Right lobe of liver (tissue), 6 donors: ENCODE results near the gene ADAMTS2. TPM values are rescaled to one million over a fixed set of nuclear protein-coding genes. Genes with fewer than 3 reads are reported as not detected.

Experiments used
- ATAC-seq, 4 donors: fragments of 200-7000 bp; cut with Tn5 transposase; one replicate each; pipeline ENCODE4 v1.9.1; 2020; ENCODE audit warnings: mild to moderate bottlenecking in 4 of 4, moderate library complexity in 4 of 4
- DNase-seq, 3 donors: peaks; one replicate each; pipeline ENCODE4 v3.0.0-alpha.2; 2020
- H3K27ac ChIP-seq, 3 donors: fragments of 200-600 bp; one replicate each; pipeline ENCODE4 v1.8.0; 2022
- H3K27me3 ChIP-seq, 2 donors: fragments of 200-600 bp; one replicate each; pipeline ENCODE4 v1.8.0; 2022
- H3K36me3 ChIP-seq, 4 donors: fragments of 200-600 bp; sonication (generic) in 1 of 4; one replicate each; pipeline versions ENCODE4 v1.5.1 to v1.8.0; 2017 to 2022; ENCODE audit warnings: control low read depth in 1 of 4
- H3K4me1 ChIP-seq, 4 donors: fragments of 200-600 bp; sonication (generic) in 1 of 4; one replicate each; pipeline versions ENCODE4 v1.5.1 to v1.8.0; 2017 to 2022; ENCODE audit warnings: control low read depth in 1 of 4
- H3K4me3 ChIP-seq, 3 donors: fragments of 200-600 bp; one replicate each; pipeline ENCODE4 v1.8.0; 2022
- H3K9me3 ChIP-seq, 4 donors: fragments of 200-600 bp; sonication (generic) in 1 of 4; one replicate each; pipeline versions ENCODE4 v1.5.1 to v1.8.0; 2017 to 2022; ENCODE audit warnings: control low read depth in 1 of 4
- POLR2A ChIP-seq: fragments of 450-650 bp; IDR thresholded peaks from one replicate; pipeline ENCODE4 v1.6.1; 2017; ENCODE audit warnings: antibody characterized with exemption, mild to moderate bottlenecking
- WGBS: methylation state at CpG from one replicate; pipeline ENCODE4 v1.1.6; 2018; ENCODE audit warnings: low coverage, low lambda C conversion rate; ENCODE audit not compliant: insufficient coverage; ENCODE audit errors: missing lambda C conversion rate; 5-methylcytosine and 5-hydroxymethylcytosine counted together
- intact Hi-C, 2 donors: fragments of 100-400 bp; cut with DNase I; formaldehyde crosslinking; loops; one replicate each; pipeline versions ENCODE4 v1.11.2 to v1.14.1; 2022
- total RNA-seq, 6 experiments: library from RNA; depleted of rRNA in 2 of 6; stranded (reverse); fragments of >200 nt in 2 of 6; fragmentation: NEBNext Ultra II Directional in 3 of 6; extraction: Animal tissue kit (Norgen Biotek cat#: 25700) in 3 of 6; gene quantifications; one replicate each; pipeline versions ENCODE4 v1.1.0 to v1.2.4, GENCODE V29; 2016 to 2023
- TF ChIP-seq, protein P1 (sequence below), 4 donors: fragments of 200-600 bp in 3 of 4; fragments of 450-650 bp in 1 of 4; IDR thresholded peaks; one replicate each; pipeline versions ENCODE4 v1.5.1 to v1.8.0; 2016 to 2022; ENCODE audit warnings: antibody characterized with exemption in 4 of 4, mild to moderate bottlenecking in 2 of 4
- donor health status: DM: no; HTN: yes; CAD: no.
- donor health status: DM: no; HTN: no; CAD: no.
- donor health status: DM: no; HTN: no; CAD: no.
- donor health status: DM: no; HTN: yes; CAD: no.
- donor health status: DM: no; HTN: yes; CAD: no.

Gene ADAMTS2
- total RNA-seq, 6 experiments from 2014 or later = 6.3 to 18.9 (median 13.5) TPM

DNA sequence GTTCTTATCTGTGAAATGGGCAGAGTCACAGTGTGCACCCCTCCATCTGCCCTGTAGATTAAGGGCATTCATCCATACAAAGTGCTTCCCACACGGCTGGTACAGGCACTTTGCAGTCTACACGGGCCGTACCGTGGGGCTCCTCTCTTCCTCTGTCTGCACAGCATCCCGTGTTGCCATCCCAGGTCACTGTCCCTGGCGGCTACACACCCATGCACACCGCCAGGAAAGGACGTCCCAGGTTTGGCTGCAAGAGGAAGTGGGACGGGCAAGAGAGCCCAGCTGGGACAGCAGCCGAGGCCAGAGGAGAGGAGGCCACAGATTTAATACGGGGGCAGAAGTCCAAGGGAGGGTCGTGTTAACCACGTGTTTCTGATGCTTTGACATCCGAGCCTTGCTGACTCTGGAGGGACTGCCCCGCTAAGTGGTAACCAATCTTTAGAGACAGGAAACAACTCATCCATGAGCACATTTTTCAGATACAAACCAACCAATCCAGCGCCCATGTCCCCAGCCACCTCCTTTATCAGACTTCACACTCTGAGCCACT, 165.1 kb downstream of the ADAMTS2 start:
- Histone ChIP-seq H3K9me3 (no peaks in the 10 kb centered on the region), H3K27ac (no peak overlapping the region), H3K36me3 (no peaks in the 10 kb centered on the region), H3K4me1 (no peaks in the 10 kb centered on the region), H3K4me3 (no peak overlapping the region), H3K27me3 (no peaks in the 10 kb centered on the region)
- TF ChIP-seq POLR2A = no peak
- TF ChIP-seq, protein P1, sequence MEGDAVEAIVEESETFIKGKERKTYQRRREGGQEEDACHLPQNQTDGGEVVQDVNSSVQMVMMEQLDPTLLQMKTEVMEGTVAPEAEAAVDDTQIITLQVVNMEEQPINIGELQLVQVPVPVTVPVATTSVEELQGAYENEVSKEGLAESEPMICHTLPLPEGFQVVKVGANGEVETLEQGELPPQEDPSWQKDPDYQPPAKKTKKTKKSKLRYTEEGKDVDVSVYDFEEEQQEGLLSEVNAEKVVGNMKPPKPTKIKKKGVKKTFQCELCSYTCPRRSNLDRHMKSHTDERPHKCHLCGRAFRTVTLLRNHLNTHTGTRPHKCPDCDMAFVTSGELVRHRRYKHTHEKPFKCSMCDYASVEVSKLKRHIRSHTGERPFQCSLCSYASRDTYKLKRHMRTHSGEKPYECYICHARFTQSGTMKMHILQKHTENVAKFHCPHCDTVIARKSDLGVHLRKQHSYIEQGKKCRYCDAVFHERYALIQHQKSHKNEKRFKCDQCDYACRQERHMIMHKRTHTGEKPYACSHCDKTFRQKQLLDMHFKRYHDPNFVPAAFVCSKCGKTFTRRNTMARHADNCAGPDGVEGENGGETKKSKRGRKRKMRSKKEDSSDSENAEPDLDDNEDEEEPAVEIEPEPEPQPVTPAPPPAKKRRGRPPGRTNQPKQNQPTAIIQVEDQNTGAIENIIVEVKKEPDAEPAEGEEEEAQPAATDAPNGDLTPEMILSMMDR (IDR thresholded peaks at IDR 0.05) = no peak
- intact Hi-C loops = no loop called here
- WGBS = 50% methylated on average over 15 of the region's 16 CpGs
- ATAC-seq (no peak), DNase-seq (peak in 1 of 3 donors; percentile 48)

DNA sequence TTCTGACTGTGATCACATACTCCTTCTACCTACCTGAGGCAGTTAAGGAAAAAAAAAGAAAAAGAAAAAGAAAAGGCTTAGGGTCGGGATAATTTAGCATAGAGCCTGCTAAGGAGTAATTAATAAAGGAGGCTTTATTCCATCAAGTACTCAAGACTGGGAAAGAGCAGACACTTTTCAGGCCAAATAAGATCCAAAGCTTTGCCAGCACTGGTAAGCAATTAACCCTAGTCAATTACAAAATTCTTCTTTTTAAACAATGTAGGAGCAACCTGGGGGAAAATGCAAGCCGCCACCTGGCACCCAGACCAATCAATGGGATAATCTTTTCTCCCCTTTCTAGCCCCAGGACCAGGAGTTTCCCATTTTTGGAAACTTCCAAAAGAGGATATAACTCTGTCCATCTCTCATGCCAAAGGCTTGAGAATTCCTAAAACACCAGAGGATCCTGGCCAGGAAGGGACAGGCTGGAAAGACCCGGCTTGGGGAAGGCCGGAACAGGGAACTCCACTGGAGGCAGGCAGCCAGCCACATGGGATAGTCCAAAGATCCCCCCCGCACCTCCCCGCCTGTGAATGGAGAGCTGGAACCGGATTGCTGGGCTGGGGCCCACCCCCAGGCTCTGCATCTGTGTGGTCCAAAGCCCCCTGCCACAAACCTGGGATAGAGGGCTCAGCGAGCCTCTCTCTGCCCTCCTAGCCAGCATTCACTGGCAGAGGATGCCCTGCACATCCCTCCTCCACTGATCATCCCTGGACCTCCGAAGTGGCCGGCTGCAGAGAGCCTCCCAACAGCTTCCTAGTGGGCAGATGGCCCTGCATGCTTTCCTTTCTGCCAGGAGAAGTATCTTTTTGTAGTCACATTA, 167.3 kb downstream of the ADAMTS2 start:
- intact Hi-C loops = loop anchor here in 1 of 2 donors (5.0 kb wide), 1 partner anchor 304 kb away; no protein-coding TSS in a partner anchor
- Histone ChIP-seq H3K27me3 (no peaks in the 10 kb centered on the region), H3K9me3 (no peaks in the 10 kb centered on the region), H3K27ac (no peak overlapping the region), H3K4me3 (no peak overlapping the region), H3K4me1 (no peaks in the 10 kb centered on the region), H3K36me3 (no peaks in the 10 kb centered on the region)
- peak in 1 of 3 donors; percentile 35 for DNase-seq
- no peak for TF ChIP-seq POLR2A
- TF ChIP-seq, protein P1 (IDR thresholded peaks at IDR 0.05) = no peak
- no peak for ATAC-seq
- 77% methylated on average over 5 of the region's 10 CpGs for WGBS

DNA sequence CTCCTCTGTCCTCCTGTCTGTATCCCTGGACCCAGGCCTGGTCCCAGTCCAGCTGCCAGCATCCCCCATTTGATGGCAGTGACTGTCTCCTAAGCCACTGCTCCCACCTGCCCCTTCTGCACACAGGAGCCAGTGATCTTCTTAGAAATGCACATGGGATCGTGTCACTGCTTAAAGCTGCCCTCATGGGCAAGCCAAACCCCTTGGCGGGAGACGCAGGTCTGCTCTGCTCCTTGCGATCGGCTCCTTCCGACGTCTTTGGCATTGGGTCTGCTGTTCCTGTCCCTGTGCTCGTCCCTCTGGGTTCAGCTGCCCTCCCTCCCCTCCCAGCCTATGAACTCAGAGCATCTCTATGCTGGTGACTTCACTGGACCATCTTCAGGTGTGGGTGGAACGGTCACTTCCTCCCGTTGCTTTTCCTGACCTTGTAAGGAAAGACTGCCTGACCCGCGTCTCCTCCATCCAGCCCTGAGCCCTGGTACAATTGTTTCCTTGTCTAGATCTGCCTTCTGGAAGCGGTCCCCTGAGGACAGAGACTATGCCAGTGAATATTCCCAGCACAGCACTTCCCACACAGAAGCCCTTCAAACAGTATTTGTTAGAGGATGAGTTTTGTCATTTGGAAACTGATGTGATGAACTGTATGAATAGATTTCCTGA, 168.6 kb downstream of the ADAMTS2 start:
- WGBS = 64% methylated on average over 6 of the region's 13 CpGs
- Histone ChIP-seq H3K4me1 (no peaks in the 10 kb centered on the region), H3K27ac (no peak overlapping the region), H3K27me3 (no peaks in the 10 kb centered on the region), H3K36me3 (no peaks in the 10 kb centered on the region), H3K9me3 (no peaks in the 10 kb centered on the region), H3K4me3 (no peak overlapping the region)
- no peak for ATAC-seq
- no peak for TF ChIP-seq POLR2A
- TF ChIP-seq, protein P1 (IDR thresholded peaks at IDR 0.05) = no peak
- intact Hi-C loops = loop anchor here in 1 of 2 donors (5.0 kb wide), 1 partner anchor 306 kb away; no protein-coding TSS in a partner anchor
- no peak for DNase-seq

DNA sequence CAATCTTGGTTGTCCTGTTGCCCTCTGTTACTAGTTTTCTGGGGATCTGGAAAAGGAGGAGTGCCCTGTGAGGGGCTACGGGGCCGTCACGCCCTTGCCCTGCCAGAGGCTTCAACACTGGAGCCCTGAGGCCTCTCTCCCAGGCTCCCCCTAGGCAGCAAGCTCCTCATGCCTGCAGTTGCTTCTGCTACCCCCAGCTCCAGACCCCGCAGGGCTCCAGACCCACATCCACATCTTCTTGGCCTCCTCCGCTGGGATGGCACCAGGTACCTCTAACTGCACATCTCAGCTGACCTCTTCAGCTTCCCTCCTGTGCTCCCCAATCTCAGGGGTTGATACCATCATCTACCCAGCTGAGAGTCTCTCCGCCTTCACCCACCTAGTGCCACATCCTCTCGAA, 169.1 kb downstream of the ADAMTS2 start:
- ATAC-seq (no peak), DNase-seq (peak in 1 of 3 donors; percentile 31)
- no peaks in the 10 kb centered on the region for H3K9me3 ChIP-seq
- H3K36me3 ChIP-seq = no peaks in the 10 kb centered on the region
- WGBS = 73% methylated on average over 4 of the region's 7 CpGs
- TF ChIP-seq, protein P1 (IDR thresholded peaks at IDR 0.05) = no peak
- no peak for TF ChIP-seq POLR2A
- no peaks in the 10 kb centered on the region for H3K4me1 ChIP-seq
- H3K27ac ChIP-seq = no peak overlapping the region
- intact Hi-C loops = loop anchor here in 1 of 2 donors (5.0 kb wide), 1 partner anchor 306 kb away; no protein-coding TSS in a partner anchor
- no peak overlapping the region for H3K4me3 ChIP-seq
- no peaks in the 10 kb centered on the region for H3K27me3 ChIP-seq
